GM20000 (cell line): ENCODE results near the gene NMT1.

Experiments
- DNase-seq: peaks from one replicate; pipeline ENCODE4 v3.0.0; 2012; ENCODE audit warnings: low spot score
- TF ChIP-seq, protein P1 (sequence below): IDR thresholded peaks from 2 replicates; pipeline ENCODE4 v1.5.1; 2012; ENCODE audit warnings: mild to moderate bottlenecking, control low read depth; ENCODE audit errors: extremely low read depth, missing control alignments

Gene NMT1

DNA sequence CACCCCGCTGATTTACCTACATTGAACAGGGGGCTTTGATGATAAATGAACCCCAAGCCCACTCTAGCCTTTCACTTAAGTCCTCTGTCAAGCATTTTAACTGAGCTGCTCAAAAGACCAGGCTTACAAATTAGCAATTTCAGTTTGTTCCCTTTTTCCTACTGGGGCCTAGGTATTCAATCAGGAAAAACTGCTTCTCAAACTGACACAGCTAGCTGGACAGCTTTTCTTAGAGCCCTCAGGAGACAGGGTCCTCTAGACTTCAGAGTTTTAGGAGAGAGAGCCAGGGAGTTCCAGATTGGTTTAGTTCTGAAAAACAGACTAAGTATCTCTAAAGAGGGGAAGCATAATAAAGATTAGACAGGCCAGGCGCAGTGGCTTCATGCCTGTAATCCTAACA is 94.4 kb downstream of the NMT1 start:
- TF ChIP-seq, protein P1, sequence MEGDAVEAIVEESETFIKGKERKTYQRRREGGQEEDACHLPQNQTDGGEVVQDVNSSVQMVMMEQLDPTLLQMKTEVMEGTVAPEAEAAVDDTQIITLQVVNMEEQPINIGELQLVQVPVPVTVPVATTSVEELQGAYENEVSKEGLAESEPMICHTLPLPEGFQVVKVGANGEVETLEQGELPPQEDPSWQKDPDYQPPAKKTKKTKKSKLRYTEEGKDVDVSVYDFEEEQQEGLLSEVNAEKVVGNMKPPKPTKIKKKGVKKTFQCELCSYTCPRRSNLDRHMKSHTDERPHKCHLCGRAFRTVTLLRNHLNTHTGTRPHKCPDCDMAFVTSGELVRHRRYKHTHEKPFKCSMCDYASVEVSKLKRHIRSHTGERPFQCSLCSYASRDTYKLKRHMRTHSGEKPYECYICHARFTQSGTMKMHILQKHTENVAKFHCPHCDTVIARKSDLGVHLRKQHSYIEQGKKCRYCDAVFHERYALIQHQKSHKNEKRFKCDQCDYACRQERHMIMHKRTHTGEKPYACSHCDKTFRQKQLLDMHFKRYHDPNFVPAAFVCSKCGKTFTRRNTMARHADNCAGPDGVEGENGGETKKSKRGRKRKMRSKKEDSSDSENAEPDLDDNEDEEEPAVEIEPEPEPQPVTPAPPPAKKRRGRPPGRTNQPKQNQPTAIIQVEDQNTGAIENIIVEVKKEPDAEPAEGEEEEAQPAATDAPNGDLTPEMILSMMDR, result no peak
- no peak for DNase-seq

DNA sequence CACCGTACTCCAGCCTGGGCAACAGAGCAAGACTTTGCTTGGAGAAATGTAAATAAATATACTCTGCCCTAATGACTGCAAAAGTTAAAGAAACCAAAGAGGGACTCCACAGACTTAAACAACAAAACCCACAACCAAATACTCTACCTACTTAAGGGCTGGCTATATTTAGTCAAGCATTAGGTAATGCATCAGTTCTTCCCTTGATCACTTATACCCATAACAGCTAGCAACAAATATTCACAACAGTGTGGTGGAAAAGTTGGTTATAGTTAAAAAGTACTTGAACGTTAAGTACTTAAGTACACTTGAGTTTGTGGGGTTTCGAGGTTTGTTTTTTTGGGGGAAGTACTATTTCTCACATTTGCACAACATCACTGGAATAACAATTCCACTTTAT is 95.1 kb downstream of the NMT1 start:
- TF ChIP-seq, protein P1, result no peak
- DNase-seq, result no peak
